SHP77 treated with DMSO at 0.1 percent for 48 hours (cell line): ENCODE measurements around the gene EGFLAM.

Source experiments
- DNase-seq: peaks from one replicate; lab custom pipeline; 2025; lab: John Stamatoyannopoulos, UW

Gene EGFLAM

GRCh38 chr5:38469707-38470267 is 211.4 kb downstream of the EGFLAM start:
- no peak for DNase-seq

DNA sequence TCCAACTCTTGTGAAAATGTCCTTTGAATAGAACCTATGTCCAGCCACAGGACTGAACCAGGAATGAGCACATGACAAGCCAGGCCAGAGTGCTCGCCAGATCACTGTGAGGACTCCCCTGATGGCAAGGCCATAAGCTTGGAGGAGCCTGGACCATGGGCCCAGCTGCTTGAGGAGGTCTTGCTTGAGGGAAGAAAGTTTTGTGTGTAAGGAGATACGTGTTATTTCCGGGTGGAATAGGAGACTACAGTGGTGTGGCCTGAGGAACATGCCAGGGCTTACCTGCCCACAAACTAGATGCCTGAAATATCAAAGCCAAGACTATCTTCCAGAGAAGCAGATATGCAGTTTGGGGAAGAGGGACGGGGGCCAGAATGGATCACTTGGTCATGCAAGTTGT is 213.3 kb downstream of the EGFLAM start:
- no peak for DNase-seq

DNA sequence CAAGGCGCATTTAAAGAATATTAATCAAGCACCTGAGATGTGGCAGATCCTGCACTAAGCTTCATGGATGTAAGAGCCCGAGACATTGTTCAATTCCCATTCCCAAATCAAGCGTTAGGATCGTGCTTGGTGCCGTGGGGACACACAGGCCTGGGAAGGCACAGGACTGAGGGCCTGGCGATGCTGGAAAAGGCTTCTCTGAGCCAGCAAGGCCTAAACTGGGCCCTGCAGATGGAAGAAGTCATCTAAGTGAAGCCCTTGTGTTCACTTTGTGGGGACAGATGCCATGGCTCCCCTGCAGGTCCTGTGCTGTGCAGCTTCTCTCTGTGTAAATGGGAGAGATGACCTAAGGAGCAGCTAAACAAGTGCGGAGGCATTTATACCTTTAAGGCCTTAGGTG is 214.2 kb downstream of the EGFLAM start:
- no peak for DNase-seq

GRCh38 chr5:38473008-38473407 is 214.6 kb downstream of the EGFLAM start:
- no peak for DNase-seq

GRCh38 chr5:38478166-38478565 is 219.8 kb downstream of the EGFLAM start:
- no peak for DNase-seq

GRCh38 chr5:38478878-38479277 is 220.5 kb downstream of the EGFLAM start:
- DNase-seq = no peak

DNA sequence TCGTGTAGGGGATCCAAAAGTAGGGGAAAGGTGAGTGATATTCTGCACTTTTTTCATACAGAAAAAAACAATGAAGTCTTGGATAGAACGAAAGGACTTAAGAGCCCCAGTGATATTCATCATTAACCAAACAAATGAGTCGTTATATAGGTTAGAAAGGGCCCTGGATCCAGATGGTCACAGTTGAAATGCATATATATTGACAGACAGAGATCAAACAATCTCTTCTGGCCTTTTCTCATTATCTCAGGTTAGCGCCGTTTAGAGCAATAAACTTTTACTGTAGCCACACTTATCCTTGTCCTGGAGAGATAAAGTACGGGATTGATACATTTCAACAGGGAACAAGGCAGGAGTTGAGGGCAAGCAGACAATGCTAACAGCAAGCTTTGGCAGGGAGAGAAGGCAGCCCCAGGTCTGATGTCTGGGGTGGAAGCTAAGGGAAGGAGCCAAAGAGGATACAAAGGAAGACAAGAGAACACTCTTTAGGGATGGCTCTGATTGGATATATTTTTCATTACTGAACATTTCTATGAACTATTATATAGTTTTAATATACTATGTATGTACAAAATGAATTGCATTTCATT is 221.1 kb downstream of the EGFLAM start:
- DNase-seq = no peak

- no peak for DNase-seq
Observed at GRCh38 chr5:38483805-38484398, 225.5 kb downstream of the EGFLAM start.

- no peak for DNase-seq
Observed at GRCh38 chr5:38494175-38494574, 235.8 kb downstream of the EGFLAM start.

GRCh38 chr5:38494763-38495162 is 236.4 kb downstream of the EGFLAM start:
- DNase-seq = no peak

- no peak for DNase-seq
Observed at GRCh38 chr5:38497946-38498345, 239.6 kb downstream of the EGFLAM start.

DNA sequence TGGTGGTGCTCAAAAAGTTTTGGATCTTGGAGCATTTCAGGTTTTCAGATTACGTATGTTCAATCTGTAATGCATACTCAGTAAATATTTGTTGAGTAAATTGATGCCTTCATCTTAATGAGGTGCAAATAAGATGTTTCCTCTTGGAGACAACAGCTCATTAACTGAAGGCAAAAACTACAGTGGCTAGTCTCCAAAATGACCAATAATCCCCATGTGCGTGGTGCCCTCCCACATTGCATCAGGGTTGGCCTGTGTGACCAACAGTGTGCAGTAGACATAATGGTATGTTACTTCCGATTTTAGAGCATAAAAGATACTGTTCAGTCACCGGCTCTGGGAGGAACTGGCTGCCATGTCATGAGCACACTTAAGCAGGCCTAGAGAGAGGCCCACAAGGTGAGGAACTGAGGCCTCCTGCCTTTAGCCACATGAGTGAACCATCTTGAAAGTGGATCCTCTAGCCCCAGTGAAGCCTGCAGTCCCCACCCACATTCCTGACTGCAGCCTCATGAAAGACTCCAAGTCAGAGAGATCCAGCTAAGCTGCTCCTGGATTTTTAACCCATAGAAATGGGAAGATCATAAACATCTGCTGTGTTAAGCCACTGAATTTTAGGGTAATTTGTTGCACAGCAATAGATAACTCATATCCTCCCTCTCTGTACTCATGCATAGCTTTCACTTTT is 242.4 kb downstream of the EGFLAM start:
- no peak for DNase-seq

GRCh38 chr5:38506302-38506701 is 247.9 kb downstream of the EGFLAM start:
- no peak for DNase-seq

DNA sequence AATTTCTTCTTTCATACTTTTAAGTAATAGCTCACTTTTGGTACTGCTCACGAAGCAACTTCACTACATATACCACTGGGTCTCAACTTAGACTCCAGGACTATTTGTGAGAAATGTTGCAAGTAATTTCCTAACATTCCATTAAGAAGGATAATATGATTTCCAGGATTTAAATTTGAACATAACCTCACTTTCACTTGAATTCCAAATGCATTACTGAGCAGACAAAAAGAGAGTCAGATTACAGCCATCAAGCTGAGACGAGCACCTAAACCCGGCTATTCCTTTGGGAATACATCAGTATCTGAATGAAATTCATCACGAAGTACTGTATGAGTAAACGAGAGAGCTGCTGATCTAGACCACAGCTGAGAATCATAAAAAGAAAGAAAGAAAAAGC is 250.8 kb downstream of the EGFLAM start:
- no peak for DNase-seq
